GM23338 (cell line): ENCODE data around the gene FAM110A. TPM values are rescaled to one million over a fixed set of nuclear protein-coding genes. Genes with fewer than 3 reads are reported as not detected.

Experiments used
- ATAC-seq: fragments of 200-7000 bp; cut with Tn5 transposase; 3 replicates; pipeline ENCODE4 v1.9.1; 2020
- DNase-seq: peaks from one replicate; pipeline ENCODE4 v3.0.0-alpha.2; 2015; ENCODE audit warnings: low spot score
- H2AFZ ChIP-seq: fragments of 200-600 bp; sonication (generic); 2 replicates; pipeline ENCODE4 v1.8.0; 2016; ENCODE audit warnings: antibody characterized with exemption, mild to moderate bottlenecking, moderate library complexity
- H3F3A ChIP-seq: fragments of 200-600 bp; sonication (generic); replicated peaks from 2 replicates; pipeline ENCODE4 v1.8.0; 2017; ENCODE audit warnings: antibody characterized with exemption, mixed run types, low read depth
- H3K27ac ChIP-seq: fragments of 200-600 bp; sonication (generic); 2 replicates; pipeline ENCODE4 v1.6.1; 2016; ENCODE audit warnings: low read depth
- H3K27me3 ChIP-seq: fragments of 200-600 bp; sonication (generic); 2 replicates; pipeline ENCODE4 v1.8.0; 2016; ENCODE audit warnings: mild to moderate bottlenecking, mixed run types, moderate library complexity; ENCODE audit not compliant: insufficient read depth
- H3K36me3 ChIP-seq: fragments of 200-600 bp; sonication (generic); 2 replicates; pipeline ENCODE4 v1.8.0; 2016; ENCODE audit warnings: mild to moderate bottlenecking; ENCODE audit not compliant: insufficient read depth
- H3K4me1 ChIP-seq: fragments of 200-600 bp; sonication (generic); 2 replicates; pipeline ENCODE4 v1.8.0; 2016; ENCODE audit warnings: mild to moderate bottlenecking, moderate library complexity; ENCODE audit not compliant: insufficient read depth
- H3K4me2 ChIP-seq: fragments of 200-600 bp; sonication (generic); 2 replicates; pipeline ENCODE4 v1.7.1; 2017; ENCODE audit warnings: mixed run types
- H3K4me3 ChIP-seq: fragments of 200-600 bp; sonication (generic); 2 replicates; pipeline ENCODE4 v1.6.1; 2016; ENCODE audit warnings: mixed run types
- H3K79me2 ChIP-seq: fragments of 200-600 bp; sonication (generic); replicated peaks from 2 replicates; pipeline ENCODE4 v1.8.0; 2017; ENCODE audit warnings: mild to moderate bottlenecking; ENCODE audit not compliant: insufficient read depth
- H3K9me2 ChIP-seq: fragments of 200-600 bp; sonication (generic); 2 replicates; pipeline ENCODE4 v1.8.0; 2017; ENCODE audit not compliant: insufficient read depth
- H4K20me1 ChIP-seq: fragments of 200-600 bp; sonication (generic); replicated peaks from 2 replicates; pipeline ENCODE4 v1.8.0; 2017; ENCODE audit warnings: mild to moderate bottlenecking; ENCODE audit not compliant: insufficient read depth
- H3K27ac Mint-ChIP-seq: 2 replicates; pipeline ENCODE4 v1.8.0; 2020; ENCODE audit warnings: inconsistent platforms, mild to moderate bottlenecking, moderate library complexity, mixed read lengths
- H3K27me3 Mint-ChIP-seq: 3 replicates; pipeline ENCODE4 v1.8.0; 2022; ENCODE audit warnings: low read depth, mild to moderate bottlenecking, moderate library complexity, mixed read lengths, inconsistent platforms; ENCODE audit not compliant: insufficient read depth, poor library complexity
- H3K36me3 Mint-ChIP-seq: 3 replicates; pipeline ENCODE4 v1.8.0; 2021; ENCODE audit warnings: low read depth, mild to moderate bottlenecking, inconsistent platforms, moderate library complexity, mixed read lengths
- H3K4me1 Mint-ChIP-seq: 3 replicates; pipeline ENCODE4 v1.8.0; 2020; ENCODE audit warnings: mild to moderate bottlenecking, inconsistent platforms, mixed read lengths
- H3K4me3 Mint-ChIP-seq: 3 replicates; pipeline ENCODE4 v1.8.0; 2021; ENCODE audit warnings: moderate library complexity, mild to moderate bottlenecking, inconsistent platforms, mixed read lengths
- H3K9me3 Mint-ChIP-seq: 3 replicates; pipeline ENCODE4 v1.8.0; 2020; ENCODE audit warnings: moderate library complexity, mild to moderate bottlenecking, inconsistent platforms, mixed read lengths
- CREB1 ChIP-seq: fragments of 250-450 bp; sonication (Bioruptor Pico); IDR thresholded peaks from 2 replicates; pipeline ENCODE4 v1.5.0; 2020; ENCODE audit warnings: low read depth, mild to moderate bottlenecking, moderate library complexity
- ETS1 ChIP-seq: IDR thresholded peaks from 2 replicates; pipeline ENCODE4 v1.6.1; 2016; ENCODE audit warnings: antibody characterized with exemption
- EZH2 ChIP-seq: fragments of 200-600 bp; sonication (generic); IDR thresholded peaks from one replicate; pipeline ENCODE4 v1.8.0; 2017; ENCODE audit warnings: antibody characterized with exemption, mild to moderate bottlenecking, low read depth; ENCODE audit not compliant: unreplicated experiment
- JUNB ChIP-seq: IDR thresholded peaks from one replicate; pipeline ENCODE4 v1.6.1; 2016; ENCODE audit warnings: antibody characterized with exemption; ENCODE audit not compliant: unreplicated experiment
- NANOG ChIP-seq: IDR thresholded peaks from 2 replicates; pipeline ENCODE4 v1.6.1; 2016; ENCODE audit warnings: antibody characterized with exemption, borderline replicate concordance
- REST ChIP-seq: IDR thresholded peaks from one replicate; pipeline ENCODE4 v1.6.1; 2018; ENCODE audit warnings: antibody characterized with exemption; ENCODE audit not compliant: unreplicated experiment
- STAT1 ChIP-seq: IDR thresholded peaks from one replicate; pipeline ENCODE4 v1.6.1; 2016; ENCODE audit warnings: antibody characterized with exemption; ENCODE audit not compliant: unreplicated experiment
- ZNF114 ChIP-seq: fragments of 250-450 bp; sonication (Bioruptor Pico); IDR thresholded peaks from 2 replicates; pipeline ENCODE4 v1.5.0; 2020; ENCODE audit warnings: mild to moderate bottlenecking, moderate library complexity
- ZNF331 ChIP-seq: fragments of 250-450 bp; sonication (Bioruptor Pico); IDR thresholded peaks from 2 replicates; pipeline ENCODE4 v1.5.0; 2020; ENCODE audit warnings: low read depth, mild to moderate bottlenecking, moderate library complexity
- polyA plus RNA-seq: library from polyadenylated mRNA; unstranded; fragments of >200 nt; fragmentation: Nextera tagmentation; extraction: Ambion mirVana; gene quantifications from 2 replicates; pipeline ENCODE4 v1.2.1, GENCODE V29; 2016
- total RNA-seq: library from RNA; depleted of rRNA; stranded (reverse); fragments of >200 nt; shearing (Covaris generic); gene quantifications from 2 replicates; pipeline ENCODE4 v1.2.3, GENCODE V29; 2014
- TF ChIP-seq, protein P1 (sequence below): fragments of 250-450 bp; sonication (Bioruptor Pico); IDR thresholded peaks from 2 replicates; pipeline ENCODE4 v1.5.0; 2020; ENCODE audit warnings: mild to moderate bottlenecking, moderate library complexity
- TF ChIP-seq, protein P2 (sequence below), 2 experiments: fragments of 200-600 bp in 1 of 2; sonication (generic) in 1 of 2; conservative IDR thresholded peaks; 2 replicates each; pipeline versions ENCODE4 v1.5.1 to v1.6.1; 2016 to 2017; ENCODE audit warnings: antibody characterized with exemption in 2 of 2, low read depth in 2 of 2, mild to moderate bottlenecking in 2 of 2, moderate library complexity in 1 of 2

FAM110A gene
- total and polyA plus RNA-seq, 2 experiments from 2014 or later, result 10.7 to 13.7 TPM

DNA sequence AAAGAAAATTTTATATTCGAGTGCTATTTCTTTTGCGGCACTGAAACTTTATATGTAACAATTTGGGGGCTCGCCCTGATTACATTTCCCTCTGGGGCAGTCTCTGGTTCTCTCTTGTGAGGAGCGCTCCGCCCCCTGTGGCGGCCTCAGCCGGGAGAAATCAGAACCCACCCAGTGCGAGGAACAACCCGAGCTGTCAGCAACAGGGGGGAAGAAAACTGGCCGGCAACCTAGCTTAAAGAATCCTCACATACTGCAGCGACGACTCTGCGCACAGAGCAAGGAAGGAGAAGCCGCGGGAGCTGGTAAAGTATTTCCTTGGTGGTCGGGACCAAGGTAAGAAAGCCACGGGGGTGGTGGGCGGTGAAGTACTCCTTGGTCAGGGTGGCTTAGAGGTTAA is 41.3 kb upstream of the FAM110A start (continued):
- TF ChIP-seq, protein P1, sequence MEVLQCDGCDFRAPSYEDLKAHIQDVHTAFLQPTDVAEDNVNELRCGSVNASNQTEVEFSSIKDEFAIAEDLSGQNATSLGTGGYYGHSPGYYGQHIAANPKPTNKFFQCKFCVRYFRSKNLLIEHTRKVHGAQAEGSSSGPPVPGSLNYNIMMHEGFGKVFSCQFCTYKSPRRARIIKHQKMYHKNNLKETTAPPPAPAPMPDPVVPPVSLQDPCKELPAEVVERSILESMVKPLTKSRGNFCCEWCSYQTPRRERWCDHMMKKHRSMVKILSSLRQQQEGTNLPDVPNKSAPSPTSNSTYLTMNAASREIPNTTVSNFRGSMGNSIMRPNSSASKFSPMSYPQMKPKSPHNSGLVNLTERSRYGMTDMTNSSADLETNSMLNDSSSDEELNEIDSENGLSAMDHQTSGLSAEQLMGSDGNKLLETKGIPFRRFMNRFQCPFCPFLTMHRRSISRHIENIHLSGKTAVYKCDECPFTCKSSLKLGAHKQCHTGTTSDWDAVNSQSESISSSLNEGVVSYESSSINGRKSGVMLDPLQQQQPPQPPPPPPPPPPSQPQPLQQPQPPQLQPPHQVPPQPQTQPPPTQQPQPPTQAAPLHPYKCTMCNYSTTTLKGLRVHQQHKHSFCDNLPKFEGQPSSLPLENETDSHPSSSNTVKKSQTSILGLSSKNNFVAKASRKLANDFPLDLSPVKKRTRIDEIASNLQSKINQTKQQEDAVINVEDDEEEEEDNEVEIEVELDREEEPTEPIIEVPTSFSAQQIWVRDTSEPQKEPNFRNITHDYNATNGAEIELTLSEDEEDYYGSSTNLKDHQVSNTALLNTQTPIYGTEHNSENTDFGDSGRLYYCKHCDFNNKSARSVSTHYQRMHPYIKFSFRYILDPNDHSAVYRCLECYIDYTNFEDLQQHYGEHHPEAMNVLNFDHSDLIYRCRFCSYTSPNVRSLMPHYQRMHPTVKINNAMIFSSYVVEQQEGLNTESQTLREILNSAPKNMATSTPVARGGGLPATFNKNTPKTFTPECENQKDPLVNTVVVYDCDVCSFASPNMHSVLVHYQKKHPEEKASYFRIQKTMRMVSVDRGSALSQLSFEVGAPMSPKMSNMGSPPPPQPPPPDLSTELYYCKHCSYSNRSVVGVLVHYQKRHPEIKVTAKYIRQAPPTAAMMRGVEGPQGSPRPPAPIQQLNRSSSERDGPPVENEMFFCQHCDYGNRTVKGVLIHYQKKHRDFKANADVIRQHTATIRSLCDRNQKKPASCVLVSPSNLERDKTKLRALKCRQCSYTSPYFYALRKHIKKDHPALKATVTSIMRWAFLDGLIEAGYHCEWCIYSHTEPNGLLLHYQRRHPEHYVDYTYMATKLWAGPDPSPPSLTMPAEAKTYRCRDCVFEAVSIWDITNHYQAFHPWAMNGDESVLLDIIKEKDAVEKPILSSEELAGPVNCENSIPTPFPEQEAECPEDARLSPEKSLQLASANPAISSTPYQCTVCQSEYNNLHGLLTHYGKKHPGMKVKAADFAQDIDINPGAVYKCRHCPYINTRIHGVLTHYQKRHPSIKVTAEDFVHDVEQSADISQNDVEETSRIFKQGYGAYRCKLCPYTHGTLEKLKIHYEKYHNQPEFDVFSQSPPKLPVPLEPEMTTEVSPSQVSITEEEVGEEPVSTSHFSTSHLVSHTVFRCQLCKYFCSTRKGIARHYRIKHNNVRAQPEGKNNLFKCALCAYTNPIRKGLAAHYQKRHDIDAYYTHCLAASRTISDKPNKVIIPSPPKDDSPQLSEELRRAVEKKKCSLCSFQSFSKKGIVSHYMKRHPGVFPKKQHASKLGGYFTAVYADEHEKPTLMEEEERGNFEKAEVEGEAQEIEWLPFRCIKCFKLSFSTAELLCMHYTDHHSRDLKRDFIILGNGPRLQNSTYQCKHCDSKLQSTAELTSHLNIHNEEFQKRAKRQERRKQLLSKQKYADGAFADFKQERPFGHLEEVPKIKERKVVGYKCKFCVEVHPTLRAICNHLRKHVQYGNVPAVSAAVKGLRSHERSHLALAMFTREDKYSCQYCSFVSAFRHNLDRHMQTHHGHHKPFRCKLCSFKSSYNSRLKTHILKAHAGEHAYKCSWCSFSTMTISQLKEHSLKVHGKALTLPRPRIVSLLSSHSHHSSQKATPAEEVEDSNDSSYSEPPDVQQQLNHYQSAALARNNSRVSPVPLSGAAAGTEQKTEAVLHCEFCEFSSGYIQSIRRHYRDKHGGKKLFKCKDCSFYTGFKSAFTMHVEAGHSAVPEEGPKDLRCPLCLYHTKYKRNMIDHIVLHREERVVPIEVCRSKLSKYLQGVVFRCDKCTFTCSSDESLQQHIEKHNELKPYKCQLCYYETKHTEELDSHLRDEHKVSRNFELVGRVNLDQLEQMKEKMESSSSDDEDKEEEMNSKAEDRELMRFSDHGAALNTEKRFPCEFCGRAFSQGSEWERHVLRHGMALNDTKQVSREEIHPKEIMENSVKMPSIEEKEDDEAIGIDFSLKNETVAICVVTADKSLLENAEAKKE (CRISPR knock-in tag), result no peak
- no peak for TF ChIP-seq STAT1
- TF ChIP-seq CREB1 (CRISPR knock-in tag), result no peak

DNA sequence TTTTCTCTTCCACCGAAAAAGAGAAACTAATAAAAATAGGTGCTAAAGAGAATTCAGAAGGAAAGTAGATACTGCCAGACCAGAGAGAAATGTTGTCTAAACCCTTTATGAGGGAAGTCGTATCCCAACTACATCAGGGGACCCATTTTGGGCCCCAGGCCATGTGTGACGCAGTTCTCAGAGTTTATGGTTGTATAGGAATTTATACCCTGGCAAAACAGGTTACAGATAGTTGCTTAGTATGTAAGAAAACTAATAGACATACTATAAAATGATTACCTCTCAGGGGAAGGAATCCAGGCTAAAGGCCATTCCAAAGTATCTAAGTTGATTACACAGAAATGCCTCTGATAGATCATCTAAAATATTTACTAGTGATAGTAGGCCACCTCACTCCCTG is 36.6 kb upstream of the FAM110A start:
- Mint-ChIP-seq H3K9me3 (peaks cover 57% of the 10 kb centered on the region), H3K36me3 (peaks cover 20% of the 10 kb centered on the region), H3K4me3 (no peak overlapping the region), H3K27ac (no peak overlapping the region), H3K4me1 (no peaks in the 10 kb centered on the region; the same call in 2 of the 3 replicates), H3K27me3 (peaks cover 6% of the 10 kb centered on the region)
- Histone ChIP-seq H3K27ac (no peak overlapping the region), H3K9me2 (0 out of 2 replicates have a peak, but pooled peaks cover 4% of the 10 kb centered on the region), H2AFZ (no peak overlapping the region), H3F3A (no peaks in the 10 kb centered on the region), H3K36me3 (peaks cover 5% of the 10 kb centered on the region), H4K20me1 (no peaks in the 10 kb centered on the region), H3K4me2 (no peak overlapping the region), H3K27me3 (no peaks in the 10 kb centered on the region), H3K79me2 (no peaks in the 10 kb centered on the region), H3K4me3 (no peak overlapping the region), H3K4me1 (no peaks in the 10 kb centered on the region)
- ATAC-seq (no peak), DNase-seq (no peak)
- TF ChIP-seq REST (no peak), NANOG (no peak), ZNF114 (CRISPR knock-in tag) (no peak), JUNB (no peak), EZH2 (no peak), ZNF331 (no peak), ETS1 (no peak), CREB1 (CRISPR knock-in tag) (no peak)
- TF ChIP-seq, protein P2, sequence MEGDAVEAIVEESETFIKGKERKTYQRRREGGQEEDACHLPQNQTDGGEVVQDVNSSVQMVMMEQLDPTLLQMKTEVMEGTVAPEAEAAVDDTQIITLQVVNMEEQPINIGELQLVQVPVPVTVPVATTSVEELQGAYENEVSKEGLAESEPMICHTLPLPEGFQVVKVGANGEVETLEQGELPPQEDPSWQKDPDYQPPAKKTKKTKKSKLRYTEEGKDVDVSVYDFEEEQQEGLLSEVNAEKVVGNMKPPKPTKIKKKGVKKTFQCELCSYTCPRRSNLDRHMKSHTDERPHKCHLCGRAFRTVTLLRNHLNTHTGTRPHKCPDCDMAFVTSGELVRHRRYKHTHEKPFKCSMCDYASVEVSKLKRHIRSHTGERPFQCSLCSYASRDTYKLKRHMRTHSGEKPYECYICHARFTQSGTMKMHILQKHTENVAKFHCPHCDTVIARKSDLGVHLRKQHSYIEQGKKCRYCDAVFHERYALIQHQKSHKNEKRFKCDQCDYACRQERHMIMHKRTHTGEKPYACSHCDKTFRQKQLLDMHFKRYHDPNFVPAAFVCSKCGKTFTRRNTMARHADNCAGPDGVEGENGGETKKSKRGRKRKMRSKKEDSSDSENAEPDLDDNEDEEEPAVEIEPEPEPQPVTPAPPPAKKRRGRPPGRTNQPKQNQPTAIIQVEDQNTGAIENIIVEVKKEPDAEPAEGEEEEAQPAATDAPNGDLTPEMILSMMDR (conservative IDR thresholded peaks at IDR 0.05; ENCODE audit: low read depth in 2 of 2), result no peak
